ENCODE measurements around the gene PAX5.

Gene PAX5

DNA sequence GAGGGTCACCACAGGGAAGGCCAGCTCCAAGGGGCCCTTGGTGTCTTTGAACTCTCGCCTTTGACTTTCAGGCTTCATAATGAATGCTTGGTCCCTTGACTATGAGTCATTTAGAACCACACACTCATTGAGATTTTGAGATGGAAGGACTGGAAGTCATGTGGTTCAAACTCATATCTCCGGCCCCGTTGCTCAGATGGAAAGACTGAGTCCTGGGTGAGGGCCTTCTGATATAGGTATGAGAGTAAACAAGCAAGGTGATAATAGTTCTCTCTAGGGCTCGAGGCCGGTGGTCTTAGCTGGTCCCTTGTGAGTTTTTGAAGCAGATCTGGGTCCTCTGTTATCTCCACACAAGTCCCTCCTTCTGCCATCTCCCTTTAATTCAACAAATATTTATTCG, 210.6 kb downstream of the PAX5 start:
- FAIRE-seq (no peak), DNase-seq (ENCODE audit: insufficient read length, low spot score) (no peak)
- no peak for TF ChIP-seq POLR2A (IDR thresholded peaks at IDR 0.05; ENCODE audit: low read depth, low read length)

DNA sequence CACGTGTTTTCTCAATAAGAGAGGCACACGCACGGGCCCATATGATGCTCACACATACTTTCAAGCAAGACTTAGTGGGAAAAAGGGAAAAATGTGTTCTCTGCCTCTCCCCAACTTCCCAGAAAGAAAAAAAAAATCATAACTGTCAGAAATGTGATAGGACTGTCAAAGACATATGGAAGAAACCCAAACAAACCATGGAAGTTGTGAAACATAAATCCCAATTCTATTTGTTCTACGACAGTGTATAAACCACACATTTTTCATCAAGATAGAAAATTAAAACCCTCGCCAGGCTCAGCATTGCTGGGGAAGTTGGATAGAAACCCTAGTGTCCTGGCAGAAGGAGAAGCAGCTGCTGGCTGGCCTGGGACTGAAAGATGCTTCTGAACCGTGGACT, 211.9 kb downstream of the PAX5 start:
- no peak for FAIRE-seq
- no peak for DNase-seq (ENCODE audit: insufficient read length, low spot score)
- TF ChIP-seq POLR2A (IDR thresholded peaks at IDR 0.05; ENCODE audit: low read depth, low read length): no peak

DNA sequence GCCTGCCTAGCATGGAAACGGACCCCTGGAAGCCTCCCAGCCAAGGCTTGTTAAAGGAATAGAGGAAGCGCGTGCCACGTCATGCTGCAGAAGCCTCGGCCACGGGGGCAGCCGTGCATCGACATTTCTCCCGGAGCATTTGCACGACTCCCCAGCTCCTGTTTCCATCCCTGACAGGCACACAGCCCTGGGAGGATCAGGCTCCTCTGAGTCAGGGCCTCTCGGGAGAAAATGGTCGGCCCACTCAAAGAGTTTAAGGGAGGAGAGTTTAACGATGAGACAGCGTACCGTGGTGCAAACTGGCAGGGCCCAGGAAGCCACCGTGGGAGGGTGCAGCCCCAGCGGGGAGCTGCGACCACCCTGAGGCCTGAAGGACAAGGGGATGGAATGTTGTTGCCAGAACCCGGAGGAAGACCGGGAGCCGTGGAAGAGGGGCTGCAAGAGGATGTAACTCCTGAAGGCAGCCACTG, 213.6 kb downstream of the PAX5 start:
- DNase-seq (ENCODE audit: insufficient read length, low spot score) (no peak), FAIRE-seq (no peak)
- TF ChIP-seq POLR2A (IDR thresholded peaks at IDR 0.05; ENCODE audit: low read depth, low read length): no peak

DNA sequence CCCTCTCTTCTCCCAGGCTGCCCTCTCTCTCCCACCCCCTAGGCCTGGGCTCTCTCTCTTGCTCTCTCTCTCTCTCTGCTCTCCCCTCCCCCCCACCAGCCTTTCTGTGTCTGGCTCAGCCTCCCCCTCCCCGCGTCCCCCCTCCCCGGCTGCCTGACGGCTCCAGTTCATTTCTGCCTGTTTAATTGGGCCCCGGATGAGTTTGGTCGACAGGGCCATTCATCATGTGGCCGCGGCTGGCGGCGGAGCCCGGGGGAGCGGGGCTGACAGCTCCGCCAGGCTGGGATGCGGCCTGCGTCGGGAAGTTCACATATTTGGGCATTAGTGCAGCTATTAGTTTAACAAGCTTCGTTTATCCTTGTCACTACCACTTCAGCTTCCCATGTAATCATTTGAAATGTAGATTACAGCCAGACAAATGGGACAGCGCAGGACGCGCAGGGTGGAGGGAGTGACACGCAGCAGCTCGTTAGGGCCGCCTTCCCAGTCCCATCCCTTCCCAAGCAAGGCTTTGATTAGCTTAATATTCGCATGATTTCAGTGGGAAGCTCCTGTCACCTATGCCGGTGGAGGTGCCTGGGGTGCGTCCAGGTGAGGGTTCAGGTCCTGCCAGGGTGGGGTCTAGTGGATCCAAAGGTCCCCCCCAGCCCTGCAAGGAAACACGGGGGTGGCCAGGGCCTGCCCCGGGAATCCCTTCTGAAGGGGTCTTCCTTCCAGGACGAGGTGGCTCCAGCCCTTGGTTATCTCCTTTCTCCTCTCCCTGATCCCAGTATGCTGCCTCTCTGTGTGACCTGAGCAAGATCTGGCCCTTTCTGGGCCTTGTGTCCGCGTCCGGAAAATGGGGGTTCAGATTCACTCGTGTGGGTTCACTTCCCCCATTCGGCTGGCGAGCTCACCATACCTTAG, 214.8 kb downstream of the PAX5 start:
- TF ChIP-seq POLR2A (IDR thresholded peaks at IDR 0.05; ENCODE audit: low read depth, low read length): no peak
- FAIRE-seq (no peak), DNase-seq (ENCODE audit: insufficient read length, low spot score) (no peak)

- FAIRE-seq (no peak), DNase-seq (ENCODE audit: insufficient read length, low spot score) (no peak)
- TF ChIP-seq POLR2A (IDR thresholded peaks at IDR 0.05; ENCODE audit: low read depth, low read length): no peak
Observed at GRCh38 chr9:36818242-36818938, 215.7 kb downstream of the PAX5 start.

DNA sequence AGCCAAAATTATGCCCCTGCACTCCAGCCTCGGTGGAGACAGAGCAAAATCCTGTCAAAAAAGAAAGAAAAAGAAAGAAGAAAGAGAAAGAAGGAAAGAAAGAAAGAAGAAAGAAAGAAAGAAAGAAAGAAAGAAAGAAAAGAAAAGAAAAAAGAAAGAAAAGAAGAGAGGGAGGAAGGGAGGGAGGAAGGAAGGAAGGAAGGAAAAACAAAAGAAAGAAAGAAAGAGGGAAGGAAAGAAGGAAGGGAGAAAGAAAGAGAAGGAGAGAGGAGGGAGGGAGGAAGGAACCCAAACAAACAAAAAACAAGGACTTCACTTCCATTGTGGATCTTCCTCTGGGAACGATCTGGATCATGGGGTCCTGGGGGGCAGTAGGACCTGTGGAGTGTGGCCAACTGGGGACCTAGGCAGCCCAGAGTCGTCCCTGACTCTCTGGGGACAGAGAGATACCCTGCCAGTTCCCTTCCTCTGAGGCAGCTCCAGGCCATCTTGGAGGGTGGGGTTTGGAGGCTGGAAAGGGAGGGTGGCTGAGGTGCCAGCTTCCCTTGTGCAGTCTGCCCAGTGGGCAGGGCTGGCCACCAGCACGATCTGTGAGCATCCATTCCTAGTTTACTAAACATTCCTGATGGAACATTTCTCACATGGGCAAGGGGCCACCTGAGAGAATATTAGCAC, 216.8 kb downstream of the PAX5 start:
- no peak for FAIRE-seq
- TF ChIP-seq POLR2A (IDR thresholded peaks at IDR 0.05; ENCODE audit: low read depth, low read length): no peak
- DNase-seq (ENCODE audit: insufficient read length, low spot score): no peak

- FAIRE-seq: no peak
Observed at GRCh38 chr9:36816371-36816770, 217.7 kb downstream of the PAX5 start.

DNA sequence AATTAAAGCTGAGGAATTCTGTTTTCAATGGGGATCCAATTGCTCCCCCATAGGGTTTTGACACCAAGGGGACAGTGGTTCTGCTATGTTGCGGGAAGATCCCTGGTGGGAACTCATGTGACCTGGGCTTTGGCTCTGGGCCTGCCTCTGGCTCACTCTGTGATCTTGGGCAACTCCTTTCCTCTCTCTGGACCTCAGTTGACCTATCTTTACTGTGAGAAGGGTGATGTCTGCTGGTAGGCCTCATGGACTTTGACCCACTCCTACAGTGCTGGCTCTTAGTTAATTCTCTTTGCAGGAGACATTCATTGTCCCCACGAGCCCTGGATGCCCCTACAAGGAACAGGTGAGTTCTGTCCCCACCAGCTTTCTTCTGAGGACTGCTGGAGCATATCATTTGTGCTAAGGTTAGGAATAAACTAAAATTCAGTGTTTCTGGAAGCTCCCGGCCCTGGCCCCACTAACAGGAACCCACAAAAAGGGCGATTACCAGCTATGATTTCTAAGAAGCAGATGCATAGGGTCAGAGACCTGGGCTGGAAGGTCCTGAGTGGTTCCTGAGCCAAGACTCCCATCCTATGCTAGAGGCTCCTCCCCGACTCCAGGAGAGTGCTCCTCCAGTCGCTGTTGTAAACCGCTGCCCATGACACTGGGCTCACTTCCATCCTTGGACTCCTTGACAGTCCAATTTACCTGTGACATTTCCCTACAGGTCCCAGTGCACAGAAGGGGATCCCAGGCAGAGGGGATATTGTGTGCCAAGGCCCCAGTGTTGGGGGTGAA, 218.3 kb downstream of the PAX5 start:
- FAIRE-seq (no peak), DNase-seq (ENCODE audit: insufficient read length, low spot score) (no peak)
- TF ChIP-seq POLR2A (IDR thresholded peaks at IDR 0.05; ENCODE audit: low read depth, low read length): no peak

More at GRCh38 chr9:36816371-36816770, 217.7 kb downstream of the PAX5 start:
- no peak for TF ChIP-seq POLR2A (IDR thresholded peaks at IDR 0.05; ENCODE audit: low read depth, low read length)
- no peak for DNase-seq (ENCODE audit: insufficient read length, low spot score)

- FAIRE-seq (no peak), DNase-seq (ENCODE audit: insufficient read length, low spot score) (no peak)
- no peak for TF ChIP-seq POLR2A (IDR thresholded peaks at IDR 0.05; ENCODE audit: low read depth, low read length)
Observed at GRCh38 chr9:36815023-36815422, 219.0 kb downstream of the PAX5 start.

DNA sequence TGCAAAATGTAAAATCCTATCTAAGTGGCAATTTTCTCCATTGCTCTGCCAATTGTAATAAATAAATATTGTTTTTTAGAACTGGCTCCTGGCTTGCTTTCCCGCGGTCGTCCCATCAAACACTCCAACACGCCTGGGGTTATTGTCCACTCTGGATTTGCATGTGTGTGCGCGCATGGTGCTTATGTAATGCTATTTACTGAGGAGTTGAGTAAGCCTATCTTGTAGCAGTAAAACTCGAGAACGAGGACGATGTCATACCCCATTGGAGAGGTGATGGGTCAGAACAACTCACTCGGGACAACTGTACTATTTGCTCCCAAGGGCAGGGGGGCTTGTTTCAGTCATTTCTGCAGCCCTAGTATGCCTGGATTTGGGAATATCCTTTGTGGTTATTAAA, 220.9 kb downstream of the PAX5 start:
- DNase-seq (ENCODE audit: insufficient read length, low spot score) (no peak), FAIRE-seq (no peak)
- no peak for TF ChIP-seq POLR2A (IDR thresholded peaks at IDR 0.05; ENCODE audit: low read depth, low read length)

- TF ChIP-seq POLR2A (IDR thresholded peaks at IDR 0.05; ENCODE audit: low read depth, low read length): no peak
- no peak for DNase-seq (ENCODE audit: insufficient read length, low spot score)
- FAIRE-seq: no peak
Observed at GRCh38 chr9:36812556-36812955, 221.5 kb downstream of the PAX5 start.

- no peak for TF ChIP-seq POLR2A (IDR thresholded peaks at IDR 0.05; ENCODE audit: low read depth, low read length)
- DNase-seq (ENCODE audit: insufficient read length, low spot score) (no peak), FAIRE-seq (no peak)
Observed at GRCh38 chr9:36808251-36808650, 225.8 kb downstream of the PAX5 start.

DNA sequence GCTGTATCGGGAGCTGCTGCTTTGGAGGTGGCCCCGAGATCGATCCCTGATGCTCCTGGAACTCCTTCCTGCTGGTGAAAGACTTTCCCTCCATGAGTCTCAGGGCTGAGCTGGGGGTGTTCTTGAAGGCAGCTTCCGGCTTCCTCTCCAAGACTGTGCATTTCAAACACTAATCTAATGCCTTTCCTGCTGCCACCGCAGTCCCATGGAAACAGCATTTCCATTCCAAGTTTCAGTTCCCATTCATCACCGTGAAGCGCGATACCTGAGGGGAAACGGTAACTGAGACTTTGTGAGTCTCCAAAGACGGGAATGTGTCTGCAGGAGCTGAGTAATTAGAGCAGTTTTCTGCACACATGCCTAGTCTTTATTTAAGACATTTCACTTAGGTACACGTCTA, 230.1 kb downstream of the PAX5 start:
- FAIRE-seq (no peak), DNase-seq (ENCODE audit: insufficient read length, low spot score) (no peak)
- TF ChIP-seq POLR2A (IDR thresholded peaks at IDR 0.05; ENCODE audit: low read depth, low read length): no peak
